NCI-H2196 (cell line): ENCODE data around the gene FAM107B.
A peak's percentile ranks its signal among the peaks of the same experiment; 100 is the strongest.

Experiments
- DNase-seq: peaks from one replicate; lab custom pipeline; 2025; ENCODE audit not compliant: unreplicated experiment; lab: John Stamatoyannopoulos, UW

Gene FAM107B

GRCh38 chr10:14510346-14510745 lies 264.4 kb downstream of the FAM107B start:
- DNase-seq = no peak

- DNase-seq = no peak
Measured at GRCh38 chr10:14508725-14509124, 266.0 kb downstream of the FAM107B start.

GRCh38 chr10:14507781-14508180 lies 266.9 kb downstream of the FAM107B start:
- no peak for DNase-seq

- peak; percentile 70 for DNase-seq
Measured at GRCh38 chr10:14507176-14507575, 267.5 kb downstream of the FAM107B start.

GRCh38 chr10:14502431-14502830 lies 272.3 kb downstream of the FAM107B start:
- DNase-seq = no peak

- DNase-seq = no peak
Measured at GRCh38 chr10:14500172-14500765, 274.4 kb downstream of the FAM107B start.

GRCh38 chr10:14499601-14499904 lies 275.1 kb downstream of the FAM107B start:
- no peak for DNase-seq

GRCh38 chr10:14498326-14498725 lies 276.4 kb downstream of the FAM107B start:
- no peak for DNase-seq

- DNase-seq = no peak
Measured at GRCh38 chr10:14491811-14492210, 282.9 kb downstream of the FAM107B start.

- DNase-seq = no peak
Measured at GRCh38 chr10:14489522-14490177, 285.0 kb downstream of the FAM107B start.

- DNase-seq = no peak
Measured at GRCh38 chr10:14487488-14487883, 287.2 kb downstream of the FAM107B start.

GRCh38 chr10:14486777-14487487 lies 287.8 kb downstream of the FAM107B start:
- DNase-seq = peak; percentile 49

- DNase-seq = no peak
Measured at GRCh38 chr10:14485986-14486385, 288.7 kb downstream of the FAM107B start.

GRCh38 chr10:14483417-14483816 lies 291.3 kb downstream of the FAM107B start:
- no peak for DNase-seq

- DNase-seq = no peak
Measured at GRCh38 chr10:14481752-14482151, 292.9 kb downstream of the FAM107B start.

- no peak for DNase-seq
Measured at GRCh38 chr10:14481014-14481413, 293.7 kb downstream of the FAM107B start.

GRCh38 chr10:14478604-14479003 lies 296.1 kb downstream of the FAM107B start:
- peak; percentile 60 for DNase-seq

GRCh38 chr10:14478201-14478600 lies 296.5 kb downstream of the FAM107B start:
- DNase-seq = no peak

GRCh38 chr10:14477408-14477710 lies 297.3 kb downstream of the FAM107B start:
- no peak for DNase-seq

- DNase-seq = no peak
Measured at GRCh38 chr10:14476641-14477407, 297.9 kb downstream of the FAM107B start.

GRCh38 chr10:14476006-14476405 lies 298.7 kb downstream of the FAM107B start:
- DNase-seq = no peak

- no peak for DNase-seq
Measured at GRCh38 chr10:14474656-14475055, 300.0 kb downstream of the FAM107B start.
